Measurements from ENCODE around the gene PRTG.

DNA sequence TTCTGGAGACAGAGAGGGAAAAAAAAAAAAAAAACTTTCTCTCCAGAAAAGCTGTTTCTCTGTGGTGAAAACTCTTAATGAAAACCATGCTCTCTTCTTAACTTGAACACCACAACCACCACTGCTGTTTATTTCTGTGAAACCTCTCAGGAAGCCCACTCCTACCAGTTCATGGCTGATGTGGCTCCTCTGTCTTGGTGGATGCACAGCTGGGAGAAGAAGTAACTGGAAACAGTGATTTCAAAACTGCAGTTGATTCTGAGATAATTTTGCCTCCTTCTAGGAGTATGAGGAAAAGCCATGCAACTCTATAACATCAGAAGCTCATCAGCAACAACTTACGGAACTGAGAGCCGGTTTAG, 114.6 kb downstream of the PRTG start:
- TF ChIP-seq CTCF (IDR thresholded peaks at IDR 0.05) (no peak), POLR2A (IDR thresholded peaks at IDR 0.05) (no peak)

Data from adrenal gland (tissue), 5 donors.